Liver (tissue), 9 donors: ENCODE results near the gene MACROD1. TPM values are rescaled to one million over a fixed set of nuclear protein-coding genes. Genes with fewer than 3 reads are reported as not detected.
A peak's percentile ranks its signal among the peaks of the same experiment; 100 is the strongest.

Experiments used
- DNase-seq: peaks from one replicate; pipeline ENCODE4 v3.0.0-alpha.2; 2017; ENCODE audit warnings: low spot score
- H3K27ac ChIP-seq, 2 donors: one replicate each; pipeline ENCODE4 v1.7.0; 2013; ENCODE audit warnings: inconsistent platforms in 2 of 2, low read length in 2 of 2, control low read depth in 1 of 2, low read depth in 1 of 2, mild to moderate bottlenecking in 1 of 2
- H3K27me3 ChIP-seq, 4 donors: one replicate each; pipeline versions ENCODE4 v1.6.1 to v1.7.0; 2013; ENCODE audit warnings: low read length in 3 of 4, inconsistent platforms in 1 of 4, mild to moderate bottlenecking in 1 of 4, moderate library complexity in 1 of 4; ENCODE audit not compliant: control insufficient read depth in 4 of 4, insufficient read depth in 4 of 4
- H3K36me3 ChIP-seq, 4 donors: one replicate each; pipeline versions ENCODE4 v1.6.1 to v1.7.0; 2013; ENCODE audit warnings: low read length in 3 of 4, mild to moderate bottlenecking in 3 of 4, low read depth in 1 of 4, moderate library complexity in 1 of 4; ENCODE audit not compliant: control insufficient read depth in 4 of 4, insufficient read depth in 3 of 4
- H3K4me1 ChIP-seq, 4 donors: one replicate each; pipeline versions ENCODE4 v1.6.1 to v1.7.0; 2013; ENCODE audit warnings: low read length in 3 of 4, mild to moderate bottlenecking in 3 of 4, moderate library complexity in 1 of 4; ENCODE audit not compliant: control insufficient read depth in 4 of 4, insufficient read depth in 4 of 4
- H3K4me3 ChIP-seq, 3 donors: one replicate each; pipeline versions ENCODE4 v1.6.1 to v1.7.0; 2013; ENCODE audit warnings: low read length in 3 of 3, control low read depth in 1 of 3, low read depth in 1 of 3, mild to moderate bottlenecking in 1 of 3
- H3K9ac ChIP-seq, 2 donors: one replicate each; pipeline ENCODE4 v1.7.0; 2013; ENCODE audit warnings: low read length in 2 of 2, mild to moderate bottlenecking in 2 of 2, moderate library complexity in 2 of 2, control low read depth in 1 of 2, low read depth in 1 of 2
- H3K9me3 ChIP-seq, 4 donors: one replicate each; pipeline versions ENCODE4 v1.6.1 to v1.7.0; 2013; ENCODE audit warnings: low read length in 3 of 4; ENCODE audit not compliant: control insufficient read depth in 4 of 4
- ATF3 ChIP-seq: IDR thresholded peaks from 2 replicates; pipeline ENCODE4 v1.6.1; 2016; ENCODE audit warnings: antibody characterized with exemption
- EGR1 ChIP-seq, 2 donors: IDR thresholded peaks; 2 replicates each; pipeline ENCODE4 v1.6.1; 2016 to 2018; ENCODE audit warnings: antibody characterized with exemption in 2 of 2, low read depth in 2 of 2
- FOXA1 ChIP-seq: IDR thresholded peaks from 2 replicates; pipeline ENCODE4 v1.6.1; 2016; ENCODE audit warnings: antibody characterized with exemption
- GABPA ChIP-seq, 2 donors: IDR thresholded peaks in 1 of 2; conservative IDR thresholded peaks in 1 of 2; 2 replicates each; pipeline ENCODE4 v1.6.1; 2016; ENCODE audit warnings: antibody characterized with exemption in 2 of 2, mild to moderate bottlenecking in 1 of 2, moderate library complexity in 1 of 2
- HNF4A ChIP-seq, 2 donors: conservative IDR thresholded peaks; 2 replicates each; pipeline ENCODE4 v1.6.1; 2016; ENCODE audit warnings: antibody characterized with exemption in 2 of 2, mild to moderate bottlenecking in 2 of 2
- HNF4G ChIP-seq: IDR thresholded peaks from 2 replicates; pipeline ENCODE4 v1.6.1; 2016; ENCODE audit warnings: antibody characterized with exemption
- JUND ChIP-seq, 2 donors: IDR thresholded peaks; 2 replicates each; pipeline ENCODE4 v1.6.1; 2016; ENCODE audit warnings: antibody characterized with exemption in 2 of 2
- NR2F2 ChIP-seq: IDR thresholded peaks from 2 replicates; pipeline ENCODE4 v1.6.1; 2016; ENCODE audit warnings: antibody characterized with exemption
- REST ChIP-seq: IDR thresholded peaks from 2 replicates; pipeline ENCODE4 v1.6.1; 2016; ENCODE audit warnings: antibody characterized with exemption, mild to moderate bottlenecking
- RXRA ChIP-seq, 2 donors: IDR thresholded peaks; 2 replicates each; pipeline ENCODE4 v1.6.1; 2017 to 2018; ENCODE audit warnings: antibody characterized with exemption in 2 of 2, mild to moderate bottlenecking in 1 of 2
- SP1 ChIP-seq: IDR thresholded peaks from 2 replicates; pipeline ENCODE4 v1.6.1; 2018; ENCODE audit warnings: antibody characterized with exemption, mild to moderate bottlenecking
- TAF1 ChIP-seq: conservative IDR thresholded peaks from 2 replicates; pipeline ENCODE4 v1.6.1; 2016; ENCODE audit warnings: antibody characterized with exemption, mild to moderate bottlenecking
- YY1 ChIP-seq: IDR thresholded peaks from 2 replicates; pipeline ENCODE4 v1.6.1; 2016; ENCODE audit warnings: antibody characterized with exemption, mild to moderate bottlenecking
- ZBTB33 ChIP-seq: IDR thresholded peaks from 2 replicates; pipeline ENCODE4 v1.6.1; 2016; ENCODE audit warnings: antibody characterized with exemption
- WGBS: extraction: QIAGEN DNeasy Blood & Tissue Kit; methylation state at CpG from one replicate; pipeline ENCODE4 v1.1.7; 2013; 5-methylcytosine and 5-hydroxymethylcytosine counted together
- polyA plus RNA-seq, 2 donors: library from polyadenylated mRNA; stranded (reverse) in 1 of 2; unstranded in 1 of 2; fragments of 200-250 nt in 1 of 2; fragments of >200 nt in 1 of 2; fragmentation: Nextera tagmentation in 1 of 2; extraction: Ambion mirVana in 1 of 2; gene quantifications; one replicate each; pipeline versions ENCODE4 v1.2.1 to v1.2.3, GENCODE V29; 2013 to 2015
- total RNA-seq, 2 donors: library from RNA; depleted of rRNA; stranded (reverse); fragments of >200 nt; gene quantifications; one replicate each; pipeline ENCODE4 v1.2.3, GENCODE V29; 2014
- TF ChIP-seq, protein P1 (sequence below): fragments of 150-350 bp; IDR thresholded peaks from 2 replicates; pipeline ENCODE4 v1.5.1; 2017; ENCODE audit warnings: improper control_type of control experiment, low read depth, low read length; ENCODE audit not compliant: missing input control
- TF ChIP-seq, protein P2 (sequence below): IDR thresholded peaks from 2 replicates; pipeline ENCODE4 v1.6.1; 2016; ENCODE audit warnings: antibody characterized with exemption
- donor health status: healthy.
- donor health status: healthy.
- donor health status: healthy.
- donor health status: healthy.
- donor health status: healthy.

Gene MACROD1
- total and polyA plus RNA-seq, 4 donors, result 8.9 to 25.9 (median 13.1) TPM

DNA sequence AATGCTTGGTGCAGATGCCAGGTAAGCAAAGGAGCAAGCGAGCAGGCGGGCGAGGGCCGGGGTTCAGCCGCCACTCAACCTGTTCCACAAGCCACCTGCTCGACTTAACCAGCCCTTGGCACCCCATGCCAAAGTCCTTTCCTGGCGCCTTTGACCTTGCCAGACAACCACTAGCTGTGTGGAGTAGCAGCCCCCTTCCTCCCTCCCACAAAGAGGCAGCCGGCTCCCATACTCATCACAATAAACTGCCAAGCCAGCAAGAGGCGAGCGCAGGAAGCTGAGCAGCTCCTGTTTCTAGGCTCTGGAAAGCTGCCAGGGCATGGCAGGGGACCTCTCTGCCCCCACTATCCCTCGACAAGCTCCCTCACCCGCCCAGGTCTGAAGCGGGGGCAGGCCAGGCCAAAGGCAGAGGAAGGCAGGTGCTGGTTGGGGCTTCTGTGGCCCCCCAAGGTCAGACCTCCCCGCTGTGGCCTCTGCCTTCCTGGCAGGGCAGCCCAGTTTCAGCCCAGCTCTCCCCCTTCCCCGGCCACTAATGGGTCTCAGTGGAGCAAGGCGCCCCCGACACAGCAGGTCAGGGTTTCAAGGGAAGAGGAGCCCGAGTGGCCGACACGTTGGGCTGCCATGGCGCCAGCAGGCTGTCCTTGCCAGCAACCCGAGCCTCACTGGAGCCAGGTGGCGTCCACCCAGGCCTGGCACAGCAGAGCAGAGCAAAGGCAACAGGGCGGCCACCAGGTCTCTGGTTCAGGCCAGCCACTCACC, 15.3 kb downstream of the MACROD1 start:
- H3K27ac ChIP-seq, result no peak overlapping the region
- no peaks in the 10 kb centered on the region for H3K27me3 ChIP-seq

GRCh38 chr11:64150051-64150450, 15.9 kb downstream of the MACROD1 start:
- H3K36me3 ChIP-seq, result no peaks in the 10 kb centered on the region
- peaks cover 7 to 26% (median 18%) of the 10 kb centered on the region in 4 donors for H3K4me1 ChIP-seq
- 95% methylated on average over 15 of the region's 15 CpGs for WGBS
- no peak for TF ChIP-seq RXRA (IDR thresholded peaks at IDR 0.05)
- no peak for TF ChIP-seq TAF1
- TF ChIP-seq ZBTB33, result no peak
- no peak for TF ChIP-seq YY1
- no peak for TF ChIP-seq JUND (IDR thresholded peaks at IDR 0.05)
- no peak for TF ChIP-seq NR2F2
- TF ChIP-seq, protein P1, sequence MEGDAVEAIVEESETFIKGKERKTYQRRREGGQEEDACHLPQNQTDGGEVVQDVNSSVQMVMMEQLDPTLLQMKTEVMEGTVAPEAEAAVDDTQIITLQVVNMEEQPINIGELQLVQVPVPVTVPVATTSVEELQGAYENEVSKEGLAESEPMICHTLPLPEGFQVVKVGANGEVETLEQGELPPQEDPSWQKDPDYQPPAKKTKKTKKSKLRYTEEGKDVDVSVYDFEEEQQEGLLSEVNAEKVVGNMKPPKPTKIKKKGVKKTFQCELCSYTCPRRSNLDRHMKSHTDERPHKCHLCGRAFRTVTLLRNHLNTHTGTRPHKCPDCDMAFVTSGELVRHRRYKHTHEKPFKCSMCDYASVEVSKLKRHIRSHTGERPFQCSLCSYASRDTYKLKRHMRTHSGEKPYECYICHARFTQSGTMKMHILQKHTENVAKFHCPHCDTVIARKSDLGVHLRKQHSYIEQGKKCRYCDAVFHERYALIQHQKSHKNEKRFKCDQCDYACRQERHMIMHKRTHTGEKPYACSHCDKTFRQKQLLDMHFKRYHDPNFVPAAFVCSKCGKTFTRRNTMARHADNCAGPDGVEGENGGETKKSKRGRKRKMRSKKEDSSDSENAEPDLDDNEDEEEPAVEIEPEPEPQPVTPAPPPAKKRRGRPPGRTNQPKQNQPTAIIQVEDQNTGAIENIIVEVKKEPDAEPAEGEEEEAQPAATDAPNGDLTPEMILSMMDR, result no peak
- TF ChIP-seq REST, result no peak
- TF ChIP-seq EGR1 (IDR thresholded peaks at IDR 0.05; ENCODE audit: low read depth in 2 of 2), result no peak
- TF ChIP-seq FOXA1, result no peak
- TF ChIP-seq GABPA (IDR thresholded peaks at IDR 0.05 in 1 of 2, conservative IDR thresholded peaks at IDR 0.05 in 1 of 2), result no peak
- no peak for TF ChIP-seq SP1
- TF ChIP-seq, protein P2, sequence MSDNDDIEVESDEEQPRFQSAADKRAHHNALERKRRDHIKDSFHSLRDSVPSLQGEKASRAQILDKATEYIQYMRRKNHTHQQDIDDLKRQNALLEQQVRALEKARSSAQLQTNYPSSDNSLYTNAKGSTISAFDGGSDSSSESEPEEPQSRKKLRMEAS, result no peak
- TF ChIP-seq ATF3, result no peak
- TF ChIP-seq HNF4G, result no peak

More for the DNA sequence above, 15.3 kb downstream of the MACROD1 start:
- WGBS, result 51% methylated on average over 24 of the region's 24 CpGs
- Histone ChIP-seq H3K4me1 (peaks cover 7 to 26% (median 18%) of the 10 kb centered on the region in 4 donors), H3K9me3 (no peaks in the 10 kb centered on the region), H3K36me3 (no peaks in the 10 kb centered on the region), H3K9ac (no peak overlapping the region), H3K4me3 (no peak overlapping the region)
- TF ChIP-seq FOXA1 (no peak), REST (no peak), HNF4A (conservative IDR thresholded peaks at IDR 0.05) (peak; percentile 65 to 66), SP1 (no peak), YY1 (peak; percentile 67)
- no peak for DNase-seq

More at GRCh38 chr11:64150051-64150450, 15.9 kb downstream of the MACROD1 start:
- no peaks in the 10 kb centered on the region for H3K9me3 ChIP-seq
- no peak for DNase-seq
- H3K9ac ChIP-seq, result no peak overlapping the region
- H3K4me3 ChIP-seq, result no peak overlapping the region
- H3K27ac ChIP-seq, result no peak overlapping the region
- H3K27me3 ChIP-seq, result no peaks in the 10 kb centered on the region
